Inflammatory macrophage treated with lipopolysaccharide for 1 hour (primary cell): ENCODE results near the gene LCN6.
"Not testable (repeated sequence)": the region's sequence is repeated elsewhere in the genome, so short reads cannot be mapped to it uniquely, and the experiment has no call there.

ENCODE experiments used
- DNase-seq, 2 donors: peaks; one replicate each; pipeline ENCODE4 v3.0.0-alpha.2; 2020 to 2022

The LCN6 gene

GRCh38 chr9:136748201-136748600 lies at the start of gene LCN6:
Gene LCN6, minus strand, starts transcription at chr9:136748525. Its CDS starts 42 bp downstream, at chr9:136748483.
- DNase-seq, result no peak

DNA sequence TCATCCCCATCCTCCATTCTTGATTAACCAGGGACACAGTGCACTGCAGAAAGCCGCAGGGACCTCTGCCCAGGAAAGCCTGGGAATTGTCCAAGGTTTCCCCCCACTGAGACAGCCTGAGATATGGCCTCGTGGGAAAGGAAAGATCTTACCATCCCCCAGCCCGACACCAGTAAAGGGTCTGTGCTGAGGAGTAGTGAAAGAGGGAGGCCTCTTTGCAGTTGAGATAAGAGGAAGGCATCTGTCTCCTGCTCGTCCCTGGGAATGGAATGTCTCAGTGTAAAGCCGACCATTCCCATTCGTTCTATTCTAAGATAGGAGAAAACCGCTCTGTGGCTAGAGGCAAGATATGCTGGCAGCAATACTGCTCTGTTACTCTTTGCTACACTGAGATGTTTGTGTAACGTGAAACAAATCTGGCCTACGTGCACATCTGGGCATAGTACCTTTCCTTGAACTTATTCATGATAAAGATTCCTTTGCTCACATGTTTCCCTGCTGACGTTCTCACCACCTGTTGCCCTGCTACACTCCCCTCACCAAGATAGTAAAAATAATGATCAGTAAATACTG lies 48.5 kb upstream of the LCN6 start:
- DNase-seq, result not testable (repeated sequence)

DNA sequence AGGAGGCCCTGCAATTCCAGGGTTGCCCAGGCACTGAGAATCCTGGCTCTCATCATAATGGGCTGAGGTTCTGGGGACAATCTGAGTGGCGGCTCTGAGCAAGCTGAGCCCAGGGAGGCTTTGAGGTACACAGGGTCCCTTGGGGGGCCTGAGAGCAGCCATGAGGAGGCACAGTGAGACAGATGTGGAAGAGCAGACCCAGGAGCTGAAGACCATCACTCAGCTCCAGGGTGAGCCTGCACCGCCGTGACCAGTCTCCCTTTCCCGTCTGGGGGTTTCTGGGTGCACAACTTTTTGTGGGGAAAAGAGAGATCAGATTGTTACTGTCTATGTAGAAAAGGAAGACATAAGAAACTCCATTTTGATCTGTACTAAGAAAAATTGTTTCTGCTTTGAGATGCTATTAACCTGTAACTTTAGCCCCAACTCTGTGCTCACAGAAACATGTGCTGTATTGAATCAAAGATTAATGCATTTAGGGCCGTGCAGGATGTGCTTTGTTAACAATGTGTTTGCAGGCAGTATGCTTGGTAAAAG lies 48.0 kb upstream of the LCN6 start, which contains the start of gene CCDC183:
CCDC183 (plus strand) TSS at position 101 of the 537 bp plus-strand sequence; CDS start at position 161, 60 bp downstream.
- DNase-seq, result no peak

- DNase-seq, result peak; percentile 41 to 73
These were observed 46.6 kb upstream of the LCN6 start for GRCh38 chr9:136795000-136795348.

GRCh38 chr9:136794281-136794999 lies 46.1 kb upstream of the LCN6 start:
- DNase-seq, result no peak

- DNase-seq, result no peak
These were observed 45.0 kb upstream of the LCN6 start for GRCh38 chr9:136793086-136793946.

- no peak for DNase-seq
These were observed 44.2 kb upstream of the LCN6 start for GRCh38 chr9:136792321-136793085.

- DNase-seq, result peak in 1 of 2 donors; percentile 60
These were observed 43.4 kb upstream of the LCN6 start for GRCh38 chr9:136791516-136792276.

GRCh38 chr9:136790640-136791515 lies 42.6 kb upstream of the LCN6 start, which contains the start of gene TMEM141:
Gene TMEM141, plus strand, starts transcription at chr9:136791344. Its CDS starts 27 bp downstream, at chr9:136791371.
- peak; percentile 99 for DNase-seq

- no peak for DNase-seq
These were observed 41.2 kb upstream of the LCN6 start for GRCh38 chr9:136789523-136789937.

- DNase-seq, result not testable (repeated sequence)
These were observed 40.6 kb upstream of the LCN6 start for GRCh38 chr9:136788644-136789522.

DNA sequence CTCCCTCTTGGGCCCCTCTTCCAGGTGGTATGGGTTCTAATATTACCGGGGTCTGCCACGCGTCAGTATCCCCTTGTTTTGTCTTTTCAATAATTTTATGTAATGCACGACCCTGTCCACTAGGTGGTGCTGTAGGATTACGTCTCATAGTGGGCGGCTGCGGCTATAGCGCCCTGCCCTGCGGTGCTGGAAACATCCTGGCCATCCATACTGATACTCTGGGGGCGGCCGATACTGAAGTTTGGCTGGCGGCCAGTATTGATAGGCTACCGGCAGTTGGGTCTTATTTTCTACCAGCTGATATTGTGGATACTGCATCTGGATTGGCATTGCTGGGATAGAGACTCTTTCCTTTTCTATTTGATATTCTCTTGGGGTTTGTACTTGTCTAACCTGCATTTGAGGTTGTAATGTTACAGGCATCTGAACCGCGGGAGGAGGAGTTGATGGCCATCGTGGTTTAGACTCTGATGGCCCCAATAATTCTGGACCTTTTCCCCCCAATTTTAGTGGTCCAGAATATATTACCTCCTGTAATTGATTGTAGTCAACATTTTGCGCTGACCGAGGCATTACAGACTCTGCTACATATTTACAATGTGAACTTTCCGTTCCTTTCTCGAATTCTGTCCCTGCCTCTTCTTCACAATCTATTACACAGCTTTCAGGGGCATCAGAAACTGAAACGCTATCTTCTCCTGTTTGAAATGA lies 39.5 kb upstream of the LCN6 start:
- peak in 1 of 2 donors; percentile 89 for DNase-seq

DNA sequence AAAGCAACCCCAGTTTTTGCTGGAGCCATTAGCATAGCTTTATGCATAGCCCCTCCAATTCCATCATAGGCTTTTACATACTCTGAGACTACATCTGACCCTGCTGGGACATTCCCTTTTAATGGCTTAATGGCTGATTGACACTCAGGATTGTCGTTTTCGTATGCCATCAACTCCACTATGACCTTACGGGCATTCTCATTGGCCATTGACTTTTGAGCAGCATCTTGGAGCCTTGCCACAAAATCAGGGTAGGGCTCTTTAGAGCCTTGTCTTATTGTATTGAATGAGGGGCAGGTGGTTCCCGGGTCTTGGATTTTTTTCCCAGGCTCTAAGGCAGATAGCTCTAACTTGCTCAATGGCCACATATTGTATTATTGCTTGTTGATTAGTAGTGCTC lies 38.7 kb upstream of the LCN6 start:
- not testable (repeated sequence) for DNase-seq

- no peak for DNase-seq
These were observed 38.1 kb upstream of the LCN6 start for GRCh38 chr9:136786451-136786850.

DNA sequence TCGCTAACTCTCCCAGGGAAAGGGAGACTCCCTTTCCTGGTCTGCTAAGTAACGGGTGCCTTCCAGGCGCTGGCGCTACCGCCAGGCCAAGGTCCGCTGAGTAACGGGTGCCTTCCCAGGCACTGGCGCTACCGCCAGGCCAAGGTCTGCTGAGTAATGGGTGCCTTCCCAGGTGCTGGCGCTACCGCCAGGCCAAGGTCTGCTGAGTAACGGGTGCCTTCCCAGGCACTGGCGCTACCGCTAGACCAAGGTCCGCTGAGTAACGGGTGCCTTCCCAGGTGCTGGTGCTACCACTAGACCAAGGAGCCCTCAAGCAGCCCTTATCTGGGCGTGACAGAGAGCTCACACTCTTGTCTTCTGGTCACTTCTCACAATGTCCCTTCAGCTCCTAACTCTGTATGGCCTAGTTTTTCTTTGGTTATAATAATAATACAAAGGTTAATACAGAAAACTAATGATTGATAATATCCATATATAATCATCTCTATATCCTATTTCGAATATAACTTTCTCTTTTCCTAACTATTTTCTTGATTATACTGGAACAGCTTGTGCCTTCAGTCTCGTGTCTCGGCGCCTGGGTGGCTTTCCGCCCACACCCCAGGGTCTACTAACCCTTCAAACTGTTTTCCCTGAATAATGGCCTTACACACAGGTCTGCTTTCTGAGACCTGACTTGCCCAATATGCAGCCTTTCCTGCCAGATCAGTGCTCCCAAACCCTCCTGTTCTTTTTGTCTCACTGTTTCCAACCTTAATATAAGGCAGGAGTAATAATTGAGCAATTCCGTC lies 37.4 kb upstream of the LCN6 start:
- not testable (repeated sequence) for DNase-seq

DNA sequence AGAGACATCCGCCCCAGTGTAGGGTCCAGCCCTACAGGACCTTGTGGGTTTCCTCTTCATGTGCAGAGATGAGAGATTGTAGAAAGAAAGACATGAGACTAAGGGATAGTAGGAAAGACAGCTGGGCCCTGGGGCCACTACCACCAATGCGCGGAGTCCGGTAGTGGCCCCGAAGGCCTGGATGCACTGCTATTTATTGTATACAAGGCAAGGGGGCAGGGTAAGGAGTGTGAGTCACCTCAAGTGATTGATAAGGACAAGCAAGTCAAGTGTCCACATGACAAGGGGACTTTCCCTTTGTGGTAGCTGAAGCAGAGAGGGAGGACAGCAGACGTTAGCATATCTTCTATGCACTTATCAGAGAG lies 36.7 kb upstream of the LCN6 start:
- DNase-seq, result no peak

DNA sequence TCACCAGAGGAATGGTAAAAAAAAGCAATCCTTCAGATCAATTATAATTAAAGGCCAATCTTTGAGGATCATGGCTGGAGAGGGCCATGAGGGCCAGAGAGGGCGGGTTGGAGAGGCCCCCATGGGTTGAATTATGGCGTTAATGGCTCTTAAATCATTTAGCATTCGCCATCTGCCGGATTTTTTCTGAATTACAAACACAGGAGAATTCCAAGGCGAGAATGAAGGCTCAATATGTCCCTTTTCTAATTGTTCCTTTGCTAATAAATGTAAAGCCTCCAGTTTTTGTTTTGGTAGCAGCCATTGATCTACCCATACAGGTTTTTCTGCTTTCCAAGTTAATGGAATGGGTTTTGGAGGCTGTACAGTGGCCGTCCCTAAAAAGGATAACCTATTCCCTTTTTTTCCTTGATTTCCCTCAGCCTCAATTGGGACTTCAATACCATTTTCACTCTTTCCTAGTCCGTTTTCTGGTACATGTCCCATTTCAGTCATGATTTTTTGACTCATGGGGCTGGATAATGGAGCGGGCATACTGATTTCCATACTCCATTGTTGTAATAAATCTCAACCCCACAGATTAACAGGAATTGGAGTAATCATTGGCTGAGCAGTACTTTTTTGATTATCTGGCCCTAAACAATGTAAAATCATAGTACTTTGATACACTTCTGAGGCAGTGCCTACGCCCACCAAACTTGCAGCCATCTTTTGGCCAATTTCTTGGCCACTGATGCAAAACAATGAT lies 36.1 kb upstream of the LCN6 start:
- DNase-seq, result peak in 1 of 2 donors; percentile 61
